NCI-H774 (cell line): ENCODE measurements around the gene KASH5.
A peak's percentile ranks its signal among the peaks of the same experiment; 100 is the strongest.
"Not testable (repeated sequence)": the region's sequence is repeated elsewhere in the genome, so short reads cannot be mapped to it uniquely, and the experiment has no call there.

Experiments used
- DNase-seq: peaks from one replicate; lab custom pipeline; 2025; lab: John Stamatoyannopoulos, UW

The KASH5 gene

DNA sequence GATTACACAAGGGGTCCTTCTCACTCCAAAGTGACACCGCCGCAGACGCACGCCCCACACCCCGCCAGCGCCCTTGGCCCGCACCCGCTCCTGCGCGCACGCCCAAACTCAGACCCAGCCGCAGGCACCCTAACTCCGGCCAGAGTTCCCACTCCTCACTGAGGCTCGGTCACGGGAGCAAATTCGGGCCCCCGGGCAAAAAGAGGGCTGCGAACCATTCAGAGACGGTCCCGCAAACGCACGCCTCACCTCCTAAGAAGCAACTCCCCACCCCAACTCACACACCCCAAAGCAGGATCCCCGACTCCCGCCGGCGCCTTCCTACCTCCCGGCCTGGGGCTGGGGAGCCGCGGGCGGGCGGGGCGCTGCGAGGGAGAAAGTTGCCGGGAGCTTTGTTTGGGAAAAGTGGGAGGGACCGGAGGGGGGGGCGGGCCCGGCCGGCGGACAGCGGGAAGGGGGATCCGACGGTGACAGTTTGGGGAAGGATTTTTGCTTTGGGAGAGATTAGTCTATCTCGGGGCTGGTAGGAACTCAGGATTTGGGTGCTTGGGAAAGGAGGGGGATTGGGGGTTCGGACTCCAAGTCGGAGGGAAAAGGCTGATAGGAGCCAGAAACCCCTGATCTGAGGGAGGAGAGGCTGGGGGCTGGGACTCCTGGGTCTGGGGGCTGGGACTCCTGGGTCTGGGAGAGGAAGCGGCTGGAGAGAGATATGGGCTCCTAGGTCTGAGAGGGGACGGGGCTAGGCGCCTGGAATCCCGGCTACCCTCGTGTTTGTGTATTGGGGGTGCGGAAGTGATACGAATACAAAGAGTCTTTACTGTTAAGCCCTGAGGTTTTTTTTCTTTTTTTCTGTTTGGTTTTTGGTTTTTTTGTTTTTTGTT lies 25.8 kb upstream of the KASH5 start, which contains the start of gene TEAD2:
Gene TEAD2, minus strand, starts transcription at position 369 of the 881 bp plus-strand sequence. CDS start 2,341 bp downstream, outside the sequence.
- DNase-seq, result no peak

DNA sequence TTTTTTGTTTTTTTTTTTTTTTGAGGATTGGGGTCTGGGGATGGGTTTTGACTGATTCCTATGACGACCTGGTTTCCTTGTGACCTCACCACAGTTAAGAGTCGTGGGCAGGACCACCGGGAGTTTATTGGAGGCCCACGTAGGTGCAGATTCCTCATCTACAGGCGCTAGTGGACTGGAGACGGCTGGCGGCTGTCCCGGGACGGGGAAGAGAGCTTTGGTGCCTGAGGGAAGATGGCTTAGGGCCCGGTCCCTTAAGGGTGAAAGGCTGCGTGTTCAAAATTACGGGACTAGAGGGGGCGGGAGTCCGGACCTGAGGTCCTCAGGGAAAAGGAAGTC lies 25.2 kb upstream of the KASH5 start:
- no peak for DNase-seq

DNA sequence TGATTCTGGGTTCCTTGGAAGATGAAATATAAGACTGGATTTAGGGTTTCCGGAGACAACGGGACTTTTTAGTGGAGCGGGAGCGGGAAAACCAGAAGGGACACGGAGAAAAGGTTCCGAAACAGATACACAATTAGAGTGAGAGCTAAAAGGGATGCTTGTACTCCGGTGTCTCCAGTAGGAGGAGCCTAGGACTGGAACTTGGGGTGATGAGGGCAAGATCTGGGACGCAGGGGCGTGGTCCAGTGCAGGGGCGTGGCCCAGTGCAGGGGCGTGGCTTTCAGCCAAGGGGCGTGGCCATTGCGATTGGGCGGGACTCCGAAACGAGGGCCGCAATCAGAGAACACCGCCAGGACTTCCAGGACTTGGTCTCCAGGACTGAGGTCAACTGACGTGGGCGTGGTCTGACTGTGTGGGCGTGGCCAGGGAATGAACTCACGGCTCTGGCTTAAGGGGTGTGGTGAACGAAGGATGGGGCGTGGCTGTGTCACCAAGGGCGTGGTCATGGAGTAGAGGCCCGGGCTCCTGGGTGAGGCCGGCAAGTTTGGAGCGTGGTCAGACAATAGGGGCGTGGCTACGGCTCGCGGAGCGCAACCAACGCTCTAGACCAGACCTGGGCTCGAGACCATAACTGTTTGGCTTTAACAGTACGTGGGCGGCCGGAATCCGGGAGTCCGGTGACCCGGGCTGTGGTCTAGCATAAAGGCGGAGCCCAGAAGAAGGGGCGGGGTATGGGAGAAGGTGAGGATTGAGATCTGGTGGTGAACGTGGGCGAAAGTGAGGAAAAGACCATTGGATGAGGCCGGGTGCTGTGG lies 24.6 kb upstream of the KASH5 start, which contains the start of gene DKKL1:
Gene DKKL1, plus strand, starts transcription at position 610 of the 815 bp plus-strand sequence. Its CDS starts 122 bp downstream, at position 732.
- DNase-seq, result no peak

DNA sequence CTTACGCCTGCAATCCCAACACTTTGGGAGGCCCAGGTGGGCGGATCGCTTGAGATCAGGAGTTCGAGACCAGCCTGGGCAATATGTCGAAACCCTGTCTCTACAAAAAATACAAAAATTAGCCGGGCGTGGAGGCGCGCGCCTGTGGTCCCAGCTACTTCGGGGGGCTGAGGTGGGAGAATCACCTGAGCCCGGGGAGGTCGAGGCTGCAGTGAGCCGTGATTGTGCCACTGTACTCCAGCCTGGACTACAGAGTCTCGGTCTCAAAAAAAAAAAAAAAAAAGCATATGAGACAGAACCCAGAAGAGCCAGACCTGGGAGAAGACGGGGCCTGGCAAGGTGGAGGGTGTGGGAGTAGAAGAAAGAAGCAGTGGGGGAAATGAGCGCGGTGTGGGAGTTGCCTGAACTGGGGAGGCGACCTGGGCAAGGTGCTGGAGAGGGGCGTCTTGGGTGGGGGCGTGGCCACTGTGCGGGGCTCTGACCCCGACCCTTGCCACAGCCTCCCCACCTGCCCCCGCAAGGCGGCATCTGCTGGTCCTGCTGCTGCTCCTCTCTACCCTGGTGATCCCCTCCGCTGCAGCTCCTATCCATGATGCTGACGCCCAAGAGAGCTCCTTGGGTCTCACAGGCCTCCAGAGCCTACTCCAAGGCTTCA lies 23.8 kb upstream of the KASH5 start:
- DNase-seq, result no peak

DNA sequence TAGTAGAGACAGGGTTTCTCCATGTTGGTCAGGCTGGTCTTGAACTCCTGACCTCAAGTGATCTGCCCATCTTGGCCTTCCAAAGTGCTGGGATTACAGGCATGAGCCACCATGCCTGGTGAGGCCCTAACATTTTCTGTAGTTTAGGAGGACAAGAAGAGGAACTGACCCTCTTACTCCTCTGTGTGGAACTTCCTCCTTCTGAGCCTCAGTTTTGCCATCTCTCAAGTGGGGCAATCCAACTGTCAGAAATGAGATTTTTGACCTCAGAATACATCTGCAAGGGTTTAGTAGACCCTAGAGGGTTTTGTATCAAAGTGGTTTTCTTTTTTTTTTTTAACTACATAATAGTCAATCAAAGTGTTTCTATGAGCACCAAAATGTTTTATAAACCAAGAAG lies 21.9 kb upstream of the KASH5 start:
- DNase-seq, result no peak

DNA sequence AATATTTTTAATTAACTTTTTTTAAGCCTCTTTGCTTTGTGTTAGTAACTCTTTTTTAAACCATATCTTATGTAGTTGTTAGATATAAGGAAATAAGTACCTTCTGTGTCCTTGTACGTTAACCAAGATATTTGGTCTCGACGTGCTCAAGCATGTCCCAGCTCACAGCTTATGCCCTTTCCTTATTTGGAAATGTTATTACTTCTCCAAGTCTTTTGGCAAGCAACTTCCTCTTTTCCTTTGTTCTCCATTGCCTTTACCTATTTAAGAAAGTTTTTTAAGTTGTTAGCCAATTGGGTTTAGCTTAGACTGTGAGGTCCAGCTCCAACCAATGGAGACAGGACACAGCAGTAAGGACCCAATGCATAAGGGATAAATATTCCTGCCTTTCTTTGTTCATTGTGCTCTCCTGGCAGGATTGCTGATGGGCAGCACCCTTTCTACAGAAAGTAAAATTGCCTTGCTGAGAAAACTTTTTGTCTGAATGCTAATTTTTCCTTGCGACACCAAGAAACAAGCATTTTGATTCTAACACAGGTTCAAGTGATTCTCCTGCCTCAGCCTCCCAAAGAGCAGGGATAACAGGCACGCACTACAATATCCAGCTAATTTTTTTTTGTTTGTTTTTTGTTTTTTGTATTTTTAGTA lies 19.2 kb upstream of the KASH5 start:
- DNase-seq, result no peak

DNA sequence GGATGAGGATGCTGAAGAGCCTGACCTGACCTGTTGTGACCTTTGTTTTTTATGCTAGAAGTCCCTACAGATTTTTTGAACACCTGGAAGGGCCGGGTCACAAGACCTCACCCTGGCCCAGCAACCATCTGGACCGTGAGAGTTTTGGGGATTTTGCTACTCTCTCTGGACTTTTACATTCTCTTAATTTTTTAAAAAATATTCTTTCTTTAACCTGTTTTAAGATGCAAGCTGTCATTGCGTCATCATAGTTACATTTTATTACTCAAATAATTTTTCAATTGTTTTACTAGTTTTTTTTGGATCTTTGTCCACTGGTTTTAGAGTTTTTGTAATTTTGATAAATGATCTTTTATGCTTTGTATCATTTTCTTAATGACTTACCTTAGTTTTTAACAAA lies 16.9 kb upstream of the KASH5 start:
- no peak for DNase-seq

DNA sequence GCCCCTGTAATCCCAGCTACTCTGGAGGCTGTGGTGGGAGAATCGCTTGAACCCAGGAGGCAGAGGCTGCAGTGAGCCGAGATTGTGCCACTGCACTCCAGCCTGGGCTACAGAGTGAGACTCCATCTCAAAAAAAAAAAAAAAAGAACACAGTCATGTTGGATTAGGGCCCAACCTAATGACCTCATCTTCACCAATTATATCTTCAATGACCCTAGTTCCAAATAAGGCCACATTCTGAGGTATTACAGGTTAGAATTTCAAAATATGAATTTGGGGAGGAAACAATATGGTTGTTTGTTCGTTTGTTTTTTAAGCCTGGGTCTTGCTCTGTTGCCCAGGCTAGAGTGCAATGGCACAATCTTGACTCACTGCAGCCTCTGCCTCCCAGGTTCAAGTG lies 14.9 kb upstream of the KASH5 start:
- not testable (repeated sequence) for DNase-seq

DNA sequence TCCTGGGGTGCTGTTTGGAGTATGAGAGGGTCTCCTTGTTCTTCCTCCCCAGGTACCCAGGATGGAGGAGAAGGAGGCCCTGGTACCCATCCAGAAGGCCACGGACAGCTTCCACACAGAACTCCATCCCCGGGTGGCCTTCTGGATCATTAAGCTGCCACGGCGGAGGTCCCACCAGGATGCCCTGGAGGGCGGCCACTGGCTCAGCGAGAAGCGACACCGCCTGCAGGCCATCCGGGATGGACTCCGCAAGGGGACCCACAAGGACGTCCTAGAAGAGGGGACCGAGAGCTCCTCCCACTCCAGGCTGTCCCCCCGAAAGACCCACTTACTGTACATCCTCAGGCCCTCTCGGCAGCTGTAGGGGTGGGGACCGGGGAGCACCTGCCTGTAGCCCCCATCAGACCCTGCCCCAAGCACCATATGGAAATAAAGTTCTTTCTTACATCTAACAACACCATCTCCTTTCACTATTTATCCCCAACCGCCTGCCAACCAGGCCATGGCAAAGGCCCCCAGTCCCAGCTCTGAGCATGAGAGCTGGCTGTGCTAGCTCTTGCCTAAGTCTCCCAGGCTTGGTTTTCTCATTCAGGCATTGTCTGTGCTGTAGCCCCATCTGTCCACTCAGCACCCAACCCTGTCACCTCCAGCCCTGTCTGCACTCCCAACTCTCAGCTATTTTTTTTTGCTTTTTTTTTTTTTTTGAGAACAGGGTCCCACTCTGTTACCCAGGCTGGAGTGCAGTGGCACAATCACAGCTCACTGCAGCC lies 13.2 kb upstream of the KASH5 start:
- no peak for DNase-seq

DNA sequence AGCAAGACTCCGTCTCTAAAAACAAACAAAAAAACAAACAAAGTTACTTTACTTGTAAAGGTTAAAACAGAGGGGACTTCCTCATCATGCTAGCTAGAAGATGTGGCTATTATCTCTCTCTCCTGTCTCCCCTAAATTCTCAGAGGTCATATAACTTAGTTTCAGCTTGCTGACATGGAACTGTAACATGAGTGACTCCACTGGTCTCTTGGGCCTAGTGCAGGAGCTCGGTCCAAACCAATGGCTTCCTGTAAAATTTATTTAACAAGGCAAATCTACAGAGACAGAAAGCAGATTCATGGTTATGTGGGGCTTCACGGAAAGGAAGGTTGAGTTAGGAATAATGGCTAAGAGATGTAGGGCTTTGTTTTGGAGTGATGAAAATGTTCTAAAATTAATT lies 9.5 kb upstream of the KASH5 start:
- no peak for DNase-seq

DNA sequence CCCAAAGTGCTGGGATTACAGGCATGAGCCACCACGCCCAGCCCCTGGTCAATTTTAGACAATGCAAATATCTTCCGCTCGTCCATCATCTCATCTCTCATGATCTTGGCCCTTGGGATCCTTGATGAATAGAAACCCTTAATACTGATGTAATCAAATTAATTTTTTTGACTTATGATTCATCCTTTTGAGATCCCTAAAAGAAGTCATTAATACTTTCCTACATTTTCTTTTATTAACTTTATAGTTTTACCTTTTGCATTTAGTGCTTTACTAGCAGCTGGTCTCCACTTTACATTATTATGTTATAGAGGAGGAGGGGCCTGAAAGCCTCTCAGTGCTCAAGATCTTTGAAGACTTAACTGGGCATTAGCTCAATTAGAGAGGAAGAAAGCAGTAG lies 7.7 kb upstream of the KASH5 start:
- no peak for DNase-seq

DNA sequence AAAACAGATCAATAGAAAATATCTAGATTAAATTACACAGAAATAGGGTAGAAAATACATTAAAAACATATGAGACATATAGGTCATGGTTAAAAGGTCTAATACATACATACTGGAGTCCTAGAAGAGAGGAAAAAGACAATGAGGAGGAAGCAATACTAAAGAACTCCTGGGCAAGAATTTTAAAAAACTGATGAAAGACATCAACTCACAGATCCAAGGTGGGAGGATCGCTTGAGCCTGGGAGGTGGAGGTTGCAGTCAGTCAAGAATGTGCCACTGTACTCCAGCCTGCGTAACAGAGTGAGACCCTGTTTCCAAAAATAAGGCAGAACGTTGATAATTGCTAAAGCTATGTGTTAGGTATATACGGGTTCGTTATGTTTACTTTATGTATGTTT lies 5.4 kb upstream of the KASH5 start:
- DNase-seq, result no peak

DNA sequence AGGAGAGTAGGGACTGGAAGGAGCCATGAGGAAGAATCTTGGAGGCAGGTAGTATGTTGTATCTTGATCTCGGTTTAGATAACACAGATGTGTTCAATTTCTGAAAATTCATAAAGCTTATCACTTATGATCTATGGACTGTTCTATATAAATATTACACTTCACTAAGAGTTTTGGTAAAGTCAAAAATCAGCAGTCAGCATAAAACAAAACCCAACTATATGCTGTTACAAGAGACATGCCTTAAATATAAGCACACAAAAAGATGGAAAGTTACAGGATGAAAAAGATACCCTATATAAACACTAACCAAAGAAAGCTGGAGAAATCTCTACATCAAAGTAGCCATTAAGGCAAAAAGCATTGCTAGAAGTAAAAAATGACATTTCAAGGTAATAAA lies 4.5 kb upstream of the KASH5 start:
- no peak for DNase-seq

DNA sequence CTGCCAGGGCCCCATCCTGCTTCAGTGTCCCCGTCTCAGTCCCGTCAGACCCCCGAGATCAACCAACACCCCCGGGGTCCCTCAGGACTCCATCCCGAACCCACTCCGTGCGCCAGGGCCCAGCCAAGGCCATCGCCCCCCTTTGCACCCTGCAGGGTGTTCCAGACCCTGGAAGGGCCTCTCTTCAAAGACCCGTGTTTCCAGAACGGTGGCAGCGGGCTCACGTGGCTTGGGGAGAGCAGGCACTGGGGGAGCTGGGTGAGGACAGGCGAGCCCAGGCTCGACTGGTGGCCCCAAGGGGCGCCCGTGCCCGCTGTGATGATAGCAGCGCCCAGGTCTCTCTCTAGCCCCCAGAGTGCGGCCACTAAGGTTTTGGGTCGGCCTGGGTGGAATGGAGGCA lies 1.4 kb downstream of the KASH5 start:
- no peak for DNase-seq

DNA sequence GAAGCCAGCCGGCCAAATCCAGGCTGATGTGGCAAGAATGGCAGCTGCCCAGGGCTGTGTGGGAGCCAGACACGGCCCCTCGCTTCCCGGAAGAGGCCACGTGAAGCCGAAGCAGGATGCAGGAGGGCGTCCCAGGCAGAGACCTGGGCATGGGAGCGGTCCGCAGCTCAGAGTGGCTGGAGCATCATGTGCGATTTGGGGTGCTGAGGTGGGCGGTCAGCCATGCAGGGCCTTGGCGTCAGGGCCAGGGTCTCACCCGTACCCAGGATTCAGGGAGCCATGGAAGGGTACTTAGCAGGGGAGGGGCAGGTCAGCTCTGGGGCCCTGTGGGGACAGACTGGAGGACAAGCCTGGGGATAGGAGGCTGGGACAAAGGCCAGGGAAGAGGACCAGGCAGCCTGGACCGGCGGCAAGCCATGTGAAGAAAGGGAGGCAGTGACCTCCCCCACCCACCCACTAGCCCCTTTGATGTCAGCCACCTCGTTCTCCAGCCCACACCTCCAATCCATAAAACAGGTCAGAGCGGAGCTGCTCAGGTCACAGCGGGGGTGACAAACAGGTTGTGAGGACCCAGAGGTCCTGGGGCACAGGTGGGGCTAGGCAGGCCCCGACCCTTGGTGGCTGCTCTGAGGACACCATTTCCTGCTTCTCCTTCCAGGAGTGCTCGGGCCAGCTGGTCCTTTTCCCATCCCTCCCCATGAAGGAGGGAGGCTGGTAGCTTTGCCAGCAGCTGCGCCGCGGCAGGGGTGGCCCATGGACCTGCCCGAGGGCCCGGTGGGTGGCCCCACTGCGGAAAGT lies 2.3 kb downstream of the KASH5 start:
- DNase-seq, result no peak

DNA sequence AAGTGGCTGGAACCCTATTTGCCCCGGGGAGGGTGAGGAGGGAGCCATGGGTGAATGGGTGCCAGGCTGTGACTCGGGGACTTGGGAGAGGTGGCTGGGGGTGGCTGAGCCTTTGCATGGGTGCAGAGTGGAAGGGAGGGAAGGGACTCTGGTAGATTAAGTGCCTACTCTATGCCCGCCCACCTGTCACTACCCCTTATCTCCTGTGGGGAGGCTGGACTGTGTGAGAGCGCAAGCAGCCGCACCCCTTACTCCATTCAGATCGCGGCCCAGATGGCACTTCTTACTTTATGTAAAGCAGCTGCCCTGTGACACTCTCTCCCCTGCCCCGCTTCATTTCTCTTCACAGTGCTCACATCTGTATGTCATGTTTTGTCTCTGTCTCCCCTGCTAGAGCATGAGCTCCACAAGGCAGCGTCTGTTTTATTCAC lies 2.9 kb downstream of the KASH5 start:
- DNase-seq, result no peak

DNA sequence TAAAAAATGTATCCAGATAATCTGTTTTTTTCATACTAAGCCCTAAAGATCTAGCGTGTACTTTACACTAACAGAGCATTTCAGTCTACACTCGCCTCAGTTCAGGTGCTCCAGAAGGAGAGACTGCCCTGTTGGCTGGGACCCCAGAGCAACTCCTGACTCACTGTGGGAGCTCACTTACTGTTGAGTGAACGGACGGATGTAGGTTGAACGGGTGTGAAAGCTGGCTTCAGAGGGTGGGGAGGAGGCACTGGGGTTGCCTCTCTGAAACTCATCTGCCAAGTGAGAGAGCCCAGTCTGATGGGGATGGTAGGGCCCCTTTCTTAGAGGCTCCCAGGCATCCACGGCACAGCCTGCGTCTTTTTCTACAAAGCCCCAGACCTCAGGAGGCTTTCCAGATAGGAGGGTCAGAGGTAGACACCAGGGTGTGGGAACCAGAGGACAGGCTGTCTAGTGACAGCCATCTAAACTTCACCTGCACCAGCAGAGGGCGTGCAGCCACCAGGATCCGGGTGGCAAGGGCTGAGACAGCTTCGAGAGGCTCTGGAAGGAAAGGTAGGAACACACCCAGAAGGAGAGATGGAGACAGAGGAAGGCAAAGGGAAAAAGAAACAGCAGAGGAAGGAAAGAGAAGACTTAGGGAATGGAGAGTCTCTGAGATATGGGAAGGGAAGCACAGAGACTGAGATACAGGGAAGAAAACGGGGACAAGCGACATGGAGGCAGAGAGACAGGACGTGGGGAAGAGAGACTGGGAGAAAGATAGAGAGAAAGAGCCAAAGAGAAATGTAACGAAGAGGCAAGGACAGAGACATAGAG lies 3.7 kb downstream of the KASH5 start:
- peak; percentile 59 for DNase-seq

DNA sequence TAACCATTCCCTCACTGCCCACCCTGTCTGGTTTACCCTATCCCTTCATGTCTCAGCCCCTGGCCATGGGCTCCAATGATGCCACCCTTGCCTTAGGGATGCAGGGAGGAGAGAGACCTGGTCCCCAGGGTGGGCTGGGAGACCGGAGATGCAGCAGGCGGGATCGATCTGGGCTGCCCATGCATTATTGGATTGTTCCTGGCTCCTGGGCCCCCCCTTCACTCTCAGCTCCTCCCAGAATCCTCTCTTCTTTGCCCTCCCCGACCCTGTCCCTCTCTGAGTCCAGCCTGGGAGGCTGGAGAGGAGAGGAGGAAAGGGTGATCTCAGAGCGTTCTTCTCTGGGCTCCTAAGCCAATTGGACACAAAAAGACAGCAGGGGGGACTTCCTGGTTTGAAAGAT lies 5.8 kb downstream of the KASH5 start:
- DNase-seq, result no peak

DNA sequence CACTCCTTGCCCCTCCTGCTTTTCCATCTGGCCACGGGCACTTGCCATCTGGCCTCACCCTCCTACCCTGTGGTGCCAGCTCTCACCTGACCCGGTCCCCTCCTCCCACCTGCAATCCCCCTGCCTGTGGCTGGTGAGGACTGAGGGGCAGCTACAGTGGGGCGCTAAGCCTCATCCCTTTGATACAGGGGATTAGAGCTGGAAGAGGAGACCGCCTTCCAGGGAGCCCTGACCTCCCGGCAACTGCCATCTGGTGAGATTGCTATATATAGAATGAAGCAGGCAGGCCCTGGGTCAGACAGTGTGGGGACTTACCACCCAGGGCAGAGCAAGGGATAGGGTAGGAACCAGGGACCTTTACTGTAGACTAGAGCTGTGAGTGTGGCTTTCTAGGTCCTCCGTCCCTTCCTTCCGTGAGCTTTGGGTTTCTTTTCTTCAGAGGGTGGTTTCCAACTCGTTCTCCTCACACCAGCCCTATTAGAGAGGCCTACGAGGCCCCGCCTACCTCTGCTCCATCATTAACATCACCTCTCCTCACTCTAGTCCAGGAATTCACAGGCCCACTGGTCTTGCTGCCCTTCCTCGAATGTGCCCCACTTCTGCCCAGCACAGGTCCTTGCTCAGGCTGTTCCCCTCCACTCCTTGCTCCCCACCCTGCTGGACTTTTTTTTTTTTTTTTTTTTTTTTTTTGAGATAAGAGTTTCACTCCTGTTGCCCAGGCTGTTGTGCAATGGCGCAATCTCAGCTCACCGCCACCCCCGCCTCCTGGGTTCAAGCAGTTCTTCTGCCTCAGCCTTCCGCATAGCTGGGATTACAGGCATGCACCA lies 7.7 kb downstream of the KASH5 start:
- DNase-seq, result no peak
